GM18511 (cell line): ENCODE measurements around the gene ULBP1.
"Not testable (repeated sequence)": the region's sequence is repeated elsewhere in the genome, so short reads cannot be mapped to it uniquely, and the experiment has no call there.

ENCODE experiments used
- ATAC-seq: cut with Tn5 transposase; IDR thresholded peaks from one replicate; pipeline ENCODE4 v1.9.1; 2021; ENCODE audit warnings: mild to moderate bottlenecking, moderate library complexity; ENCODE audit not compliant: unreplicated experiment

The ULBP1 gene

GRCh38 chr6:149933036-149933435 lies 30.7 kb upstream of the ULBP1 start:
- ATAC-seq: no peak

- no peak for ATAC-seq
These were observed 30.3 kb upstream of the ULBP1 start for GRCh38 chr6:149933461-149933860.

- no peak for ATAC-seq
These were observed 29.2 kb upstream of the ULBP1 start for GRCh38 chr6:149934249-149935156.

GRCh38 chr6:149935246-149935645 lies 28.5 kb upstream of the ULBP1 start:
- ATAC-seq: no peak

GRCh38 chr6:149935668-149936067 lies 28.1 kb upstream of the ULBP1 start:
- ATAC-seq: no peak

GRCh38 chr6:149936743-149937142 lies 27.0 kb upstream of the ULBP1 start:
- no peak for ATAC-seq

- ATAC-seq: not testable (repeated sequence)
These were observed 25.7 kb upstream of the ULBP1 start for GRCh38 chr6:149938013-149938570.

GRCh38 chr6:149938571-149939355 lies 25.0 kb upstream of the ULBP1 start:
- peak; percentile 82 for ATAC-seq

GRCh38 chr6:149939356-149939648 lies 24.4 kb upstream of the ULBP1 start:
- no peak for ATAC-seq

- ATAC-seq: no peak
These were observed 23.7 kb upstream of the ULBP1 start for GRCh38 chr6:149939909-149940671.

GRCh38 chr6:149940672-149940982 lies 23.1 kb upstream of the ULBP1 start:
- ATAC-seq: no peak

- peak; percentile 38 for ATAC-seq
These were observed 21.9 kb upstream of the ULBP1 start, which contains the start of gene ULBP2 for GRCh38 chr6:149941583-149942460. TSS of gene ULBP2 (plus strand) at chr6:149942014. CDS start at chr6:149942073, 59 bp downstream.

- ATAC-seq: no peak
These were observed 21.3 kb upstream of the ULBP1 start for GRCh38 chr6:149942461-149942829.

GRCh38 chr6:149943321-149943720 lies 20.4 kb upstream of the ULBP1 start:
- ATAC-seq: not testable (repeated sequence)

- not testable (repeated sequence) for ATAC-seq
These were observed 18.5 kb upstream of the ULBP1 start for GRCh38 chr6:149945276-149945675.

- not testable (repeated sequence) for ATAC-seq
These were observed 17.1 kb upstream of the ULBP1 start for GRCh38 chr6:149946631-149947030.

GRCh38 chr6:149947533-149947932 lies 16.2 kb upstream of the ULBP1 start:
- ATAC-seq: not testable (repeated sequence)

GRCh38 chr6:149948011-149948410 lies 15.7 kb upstream of the ULBP1 start:
- no peak for ATAC-seq

GRCh38 chr6:149948616-149949015 lies 15.1 kb upstream of the ULBP1 start:
- ATAC-seq: no peak

GRCh38 chr6:149950423-149950822 lies 13.3 kb upstream of the ULBP1 start:
- no peak for ATAC-seq
